GM18498 (cell line): Measurements from ENCODE around the gene IGFBPL1.

Experiments used
- ATAC-seq: cut with Tn5 transposase; IDR thresholded peaks from one replicate; pipeline ENCODE4 v1.9.1; 2021; ENCODE audit warnings: mild to moderate bottlenecking, moderate library complexity; ENCODE audit not compliant: unreplicated experiment

The IGFBPL1 gene

DNA sequence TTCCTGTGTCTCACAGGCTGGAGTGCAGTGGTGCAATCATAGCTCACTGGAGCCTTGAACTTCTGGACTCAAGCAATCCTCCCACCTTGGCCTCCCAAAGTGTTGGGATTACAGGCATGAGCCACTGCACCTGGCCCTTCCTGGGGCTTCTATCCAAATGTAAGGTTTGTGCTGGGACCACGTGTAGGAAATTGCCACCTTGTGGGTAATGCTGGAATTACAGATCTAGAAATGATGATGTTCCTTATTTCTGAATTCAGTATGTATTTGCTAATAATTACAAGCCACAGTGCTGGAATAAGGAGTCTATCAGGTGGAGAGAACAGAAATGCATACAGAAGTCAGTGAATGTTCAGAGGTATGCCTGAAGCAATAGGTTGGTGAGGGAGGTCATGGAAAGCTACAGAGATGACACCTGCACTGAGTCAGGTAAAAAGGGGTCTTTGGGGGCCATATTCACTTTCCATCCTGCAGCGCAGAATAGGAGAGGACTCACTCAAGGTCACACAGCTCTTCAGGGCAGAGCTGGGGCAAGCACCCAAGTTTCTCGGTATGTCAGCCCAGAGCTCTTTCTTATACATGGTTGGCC lies 8.8 kb upstream of the IGFBPL1 start:
- no peak for ATAC-seq

GRCh38 chr9:38431116-38431515 lies 6.9 kb upstream of the IGFBPL1 start:
- ATAC-seq, result no peak

GRCh38 chr9:38428062-38428461 lies 3.8 kb upstream of the IGFBPL1 start:
- no peak for ATAC-seq

GRCh38 chr9:38424918-38425317 lies 664 bp upstream of the IGFBPL1 start:
- no peak for ATAC-seq

GRCh38 chr9:38423273-38423972 lies 831 bp downstream of the IGFBPL1 start:
- ATAC-seq, result no peak

- ATAC-seq, result no peak
Observed at GRCh38 chr9:38422555-38423260, 1.5 kb downstream of the IGFBPL1 start.

- no peak for ATAC-seq
Observed at GRCh38 chr9:38421498-38422211, 2.6 kb downstream of the IGFBPL1 start.

DNA sequence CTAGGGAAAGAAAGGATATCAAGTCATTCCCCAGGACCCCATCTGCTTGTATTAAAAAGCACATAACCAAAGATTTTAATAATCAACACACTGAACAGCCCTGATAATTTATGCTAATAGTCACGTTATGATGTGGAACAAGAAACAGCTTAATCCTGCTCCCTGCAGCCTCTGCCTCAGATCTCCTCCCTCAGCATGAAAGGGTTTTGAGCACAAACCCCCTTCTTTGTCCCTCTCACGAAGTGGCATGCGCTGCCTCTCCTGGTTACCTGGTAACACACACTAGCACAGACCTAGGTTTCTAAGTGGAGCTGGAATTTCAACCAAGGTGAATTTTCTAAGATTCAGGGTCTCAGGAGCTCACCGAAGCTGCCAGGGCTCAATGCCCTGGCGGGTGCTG lies 5.1 kb downstream of the IGFBPL1 start:
- no peak for ATAC-seq

DNA sequence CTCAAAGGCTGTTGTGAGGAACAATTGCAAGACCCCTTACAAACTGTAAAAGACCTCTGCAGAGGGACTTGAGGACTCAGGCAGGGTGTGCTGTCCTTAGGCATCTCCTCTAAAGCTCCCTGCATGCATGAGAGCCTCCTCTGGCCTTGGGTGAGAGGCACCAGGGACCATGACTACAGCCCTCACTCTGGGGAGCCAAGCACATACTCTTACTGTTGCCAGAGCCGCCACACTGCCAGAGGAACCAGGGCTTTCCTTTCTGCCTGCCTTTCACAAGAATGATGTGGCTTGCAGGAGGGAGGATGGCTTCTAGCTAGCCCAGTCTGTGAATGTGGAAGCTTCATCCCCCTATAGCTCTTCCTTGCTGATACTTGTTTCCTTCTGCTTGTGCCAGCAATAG lies 5.9 kb downstream of the IGFBPL1 start:
- no peak for ATAC-seq

GRCh38 chr9:38417003-38417945 lies 7.0 kb downstream of the IGFBPL1 start:
- peak; percentile 65 for ATAC-seq

DNA sequence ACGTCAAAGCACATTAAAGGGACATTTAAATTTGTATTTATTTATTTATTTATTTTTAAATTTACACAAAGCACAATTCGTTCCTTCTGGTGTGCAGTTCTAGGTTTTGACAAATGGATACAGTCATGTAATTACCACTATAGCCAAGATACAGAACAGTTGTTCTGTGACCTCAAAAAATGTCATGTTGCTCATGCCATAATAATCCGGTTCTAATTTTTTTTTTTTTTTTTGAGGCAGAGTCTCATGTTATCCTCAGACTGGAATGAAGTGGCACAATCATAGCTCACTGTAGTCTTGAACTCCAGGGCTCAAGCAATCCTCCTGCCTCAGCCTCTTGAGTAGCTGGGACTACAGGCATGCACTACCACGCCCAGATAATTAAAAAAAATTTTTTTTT lies 7.8 kb downstream of the IGFBPL1 start:
- ATAC-seq, result no peak

DNA sequence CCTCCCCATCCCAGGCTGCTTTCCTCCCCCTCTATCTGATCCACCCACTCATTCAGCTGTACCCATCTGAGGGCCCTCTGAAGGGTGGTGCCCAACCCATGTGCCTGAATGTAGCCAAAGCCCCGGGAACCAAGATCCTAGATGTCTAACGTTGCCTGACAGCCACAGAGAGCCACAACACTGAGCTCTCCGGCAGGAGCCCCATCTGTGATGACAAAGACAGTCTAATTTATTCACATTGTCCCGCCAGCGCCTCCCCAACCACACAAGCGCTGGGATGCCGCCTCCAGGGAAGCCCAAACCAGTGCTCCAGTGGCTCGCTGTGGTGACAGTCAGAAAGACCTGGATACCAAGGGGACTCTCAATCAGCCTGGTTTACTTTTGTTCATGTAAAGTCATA lies 8.4 kb downstream of the IGFBPL1 start:
- ATAC-seq, result no peak

DNA sequence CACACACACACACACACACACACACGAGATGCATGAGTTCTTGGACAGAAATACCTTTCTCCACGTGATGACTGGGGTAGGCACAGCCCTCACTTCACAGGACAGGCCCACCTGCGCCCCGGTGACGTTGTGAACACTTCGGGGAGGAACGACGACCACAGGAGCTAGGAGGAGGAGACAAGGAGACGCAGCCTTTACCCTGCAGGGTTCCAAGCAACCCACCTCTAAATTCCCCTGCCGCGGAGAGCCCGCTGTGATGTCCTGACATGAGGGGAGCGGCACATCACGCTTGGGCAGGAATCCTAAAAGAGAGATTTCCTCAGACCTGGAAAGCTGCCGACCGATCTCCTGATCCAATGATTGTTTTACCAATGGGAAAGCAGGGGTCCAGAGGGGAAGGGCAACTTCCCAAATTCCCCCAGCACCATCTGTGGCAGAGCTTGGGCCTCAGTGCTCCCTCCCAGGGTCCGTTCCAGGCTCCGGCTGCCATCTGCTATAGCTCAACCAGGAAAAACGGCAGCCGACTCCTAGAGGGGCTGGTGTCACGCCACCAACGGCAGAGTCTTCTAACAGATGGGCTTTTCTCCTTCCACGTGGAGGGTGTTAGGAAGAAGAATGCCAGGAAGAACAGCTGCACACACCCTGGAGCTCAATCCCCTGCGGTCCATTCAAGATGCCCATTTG lies 10.1 kb downstream of the IGFBPL1 start:
- no peak for ATAC-seq

DNA sequence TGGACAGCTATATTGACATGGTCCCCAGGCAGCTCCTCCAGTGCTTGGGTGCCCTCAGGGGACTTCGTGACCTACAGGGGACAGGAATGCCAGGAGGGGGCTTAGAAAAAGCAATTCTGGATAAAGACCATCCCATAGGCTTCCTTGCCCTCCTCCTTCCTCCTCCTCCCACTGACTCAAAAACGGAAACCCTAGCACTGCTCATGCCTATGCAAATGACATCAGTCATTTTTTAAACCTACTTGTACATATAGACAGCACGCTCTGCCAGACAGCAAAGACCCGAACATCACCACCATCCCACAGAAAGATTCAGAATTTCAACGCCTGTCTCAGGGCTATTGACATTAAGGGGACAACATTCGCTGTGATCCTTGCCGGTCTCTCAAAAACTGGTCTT lies 11.0 kb downstream of the IGFBPL1 start:
- ATAC-seq, result peak; percentile 41

GRCh38 chr9:38412751-38413150 lies 11.5 kb downstream of the IGFBPL1 start:
- no peak for ATAC-seq

GRCh38 chr9:38408719-38409118 lies 15.5 kb downstream of the IGFBPL1 start:
- no peak for ATAC-seq

- ATAC-seq, result no peak
Observed at GRCh38 chr9:38406476-38407186, 17.6 kb downstream of the IGFBPL1 start.

- no peak for ATAC-seq
Observed at GRCh38 chr9:38405785-38406184, 18.5 kb downstream of the IGFBPL1 start.

DNA sequence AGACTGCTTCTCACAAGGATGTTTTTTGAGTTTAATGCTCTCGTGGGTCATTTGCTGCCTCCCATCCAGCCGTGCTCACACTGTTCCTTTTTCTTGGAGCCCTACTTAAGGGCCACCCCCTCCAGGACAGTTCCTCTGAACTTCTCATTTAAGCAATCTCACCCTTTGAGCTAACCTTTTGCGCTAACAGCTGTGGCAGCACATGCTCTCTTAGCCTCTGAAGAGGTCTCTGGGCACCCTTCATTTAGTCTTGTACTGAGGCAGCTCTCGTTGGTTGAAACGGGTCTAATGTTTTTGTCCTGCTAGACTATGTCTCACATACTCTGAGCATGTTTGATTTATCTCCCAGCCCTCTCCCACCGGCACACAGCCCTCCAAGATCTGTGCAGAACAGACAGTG lies 19.9 kb downstream of the IGFBPL1 start:
- ATAC-seq, result no peak
